ENCODE measurements around the gene NDUFB10. TPM values are rescaled to one million over a fixed set of nuclear protein-coding genes. Genes with fewer than 3 reads are reported as not detected.

NDUFB10 gene
- polyA plus RNA-seq, 1 donor (not counting 4 experiments of a cell fraction or from before 2014, with no cell fraction given) = 107 TPM

DNA sequence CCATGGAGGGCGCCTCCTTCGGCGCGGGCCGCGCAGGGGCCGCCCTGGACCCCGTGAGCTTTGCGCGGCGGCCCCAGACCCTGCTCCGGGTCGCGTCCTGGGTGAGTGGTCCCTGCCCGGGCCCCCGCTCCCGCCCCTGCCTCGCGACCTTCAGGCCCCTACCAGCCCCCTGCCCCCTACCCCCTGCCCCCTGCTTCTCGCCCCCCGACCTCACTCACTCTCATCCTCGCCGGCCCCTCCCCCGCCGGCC, 30.7 kb downstream of the NDUFB10 start:
- Histone ChIP-seq H3K79me2 (ENCODE audit: control insufficient read depth, insufficient read depth, low read length) (no peaks in the 10 kb centered on the region), H3K27me3 (ENCODE audit: control insufficient read depth, extremely low read depth, insufficient read depth, low read length) (peaks cover 30% of the 10 kb centered on the region), H3K9me1 (ENCODE audit: control insufficient read depth, extremely low read depth, insufficient read depth, low read length) (peaks cover under 1% of the 10 kb centered on the region), H3K4me2 (ENCODE audit: control insufficient read depth, extremely low read depth, insufficient read depth, low read depth, low read length) (no peak overlapping the region), H4K20me1 (ENCODE audit: control insufficient read depth, extremely low read depth, insufficient read depth, low read length) (no peaks in the 10 kb centered on the region), H3K9me3 (ENCODE audit: control insufficient read depth, low read depth, low read length) (no peaks in the 10 kb centered on the region), H3K4me1 (ENCODE audit: control insufficient read depth, extremely low read depth, insufficient read depth, low read length) (peaks cover 33% of the 10 kb centered on the region), H3K36me3 (ENCODE audit: control insufficient read depth in 2 of 2, extremely low read depth in 1 of 2, insufficient read depth in 2 of 2, low read length in 2 of 2) (peaks cover 7 to 14% of the 10 kb centered on the region in 2 experiments), H3K27ac (ENCODE audit: control insufficient read depth, insufficient read depth, low read length) (no peak overlapping the region), H3K4me3 (ENCODE audit: control insufficient read depth in 2 of 3, extremely low read depth in 1 of 3, insufficient read depth in 2 of 3, low read depth in 1 of 3, low read length in 3 of 3) (peak overlapping the region in 1 of 3 experiments; percentile 53), H2AFZ (ENCODE audit: control insufficient read depth, low read length) (no peak overlapping the region), H3K9ac (ENCODE audit: control insufficient read depth, extremely low read depth, insufficient read depth, low read length) (no peak overlapping the region)
- dilution Hi-C loops (cut with MboI; ENCODE audit: extremely low pct_ligation_motif_present, low sequenced_read_pairs) = no loop called here
- TF ChIP-seq, protein P1, sequence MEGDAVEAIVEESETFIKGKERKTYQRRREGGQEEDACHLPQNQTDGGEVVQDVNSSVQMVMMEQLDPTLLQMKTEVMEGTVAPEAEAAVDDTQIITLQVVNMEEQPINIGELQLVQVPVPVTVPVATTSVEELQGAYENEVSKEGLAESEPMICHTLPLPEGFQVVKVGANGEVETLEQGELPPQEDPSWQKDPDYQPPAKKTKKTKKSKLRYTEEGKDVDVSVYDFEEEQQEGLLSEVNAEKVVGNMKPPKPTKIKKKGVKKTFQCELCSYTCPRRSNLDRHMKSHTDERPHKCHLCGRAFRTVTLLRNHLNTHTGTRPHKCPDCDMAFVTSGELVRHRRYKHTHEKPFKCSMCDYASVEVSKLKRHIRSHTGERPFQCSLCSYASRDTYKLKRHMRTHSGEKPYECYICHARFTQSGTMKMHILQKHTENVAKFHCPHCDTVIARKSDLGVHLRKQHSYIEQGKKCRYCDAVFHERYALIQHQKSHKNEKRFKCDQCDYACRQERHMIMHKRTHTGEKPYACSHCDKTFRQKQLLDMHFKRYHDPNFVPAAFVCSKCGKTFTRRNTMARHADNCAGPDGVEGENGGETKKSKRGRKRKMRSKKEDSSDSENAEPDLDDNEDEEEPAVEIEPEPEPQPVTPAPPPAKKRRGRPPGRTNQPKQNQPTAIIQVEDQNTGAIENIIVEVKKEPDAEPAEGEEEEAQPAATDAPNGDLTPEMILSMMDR (optimal IDR thresholded peaks at IDR 0.05 in 1 of 3, IDR thresholded peaks at IDR 0.05 in 1 of 3, conservative IDR thresholded peaks at IDR 0.05 in 1 of 3; ENCODE audit: extremely low read depth in 1 of 3, insufficient read depth in 2 of 3, low read length in 3 of 3) = no peak
- DNase-seq (ENCODE audit: low read depth, low spot score) = no peak
- no peak for FAIRE-seq

DNA sequence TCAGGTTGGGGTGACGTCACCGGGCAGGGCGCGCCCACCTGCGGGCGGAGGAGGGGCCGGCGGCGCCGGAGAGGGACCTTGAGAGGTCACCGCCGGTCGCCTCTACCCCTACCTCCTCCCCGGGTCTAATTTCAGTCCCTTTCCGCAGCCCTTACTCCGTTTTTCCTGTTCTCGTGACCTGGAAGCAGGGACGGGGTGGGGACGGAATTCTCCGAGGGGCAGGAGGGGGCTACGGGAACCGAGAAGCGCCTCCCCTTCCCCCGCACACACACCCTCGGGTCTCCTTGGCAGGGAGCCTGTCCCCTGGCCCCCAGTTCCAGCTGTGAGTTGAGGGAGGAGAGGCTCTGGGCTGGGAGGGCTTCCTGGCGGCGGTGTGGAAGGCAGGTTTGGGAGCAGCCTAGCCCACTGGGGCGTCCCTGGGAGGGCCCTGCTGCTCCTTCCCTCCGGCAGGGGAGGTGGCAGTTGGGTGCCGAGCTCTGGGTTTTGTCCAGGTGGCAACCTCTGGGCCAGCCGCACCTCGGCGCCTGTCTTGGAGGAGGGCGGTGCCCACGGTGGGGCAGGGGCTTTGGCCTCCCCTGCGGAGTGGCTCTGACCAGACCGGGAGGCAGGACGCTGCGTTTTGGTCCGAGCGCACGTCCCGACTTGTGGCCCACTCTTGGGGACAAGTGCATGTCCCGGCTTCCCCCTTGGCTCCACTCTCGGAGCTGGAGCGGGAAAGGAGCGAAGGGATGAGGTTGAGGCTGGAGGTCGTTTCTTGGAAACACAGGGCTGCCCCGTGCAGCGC, 31.2 kb downstream of the NDUFB10 start:
- DNase-seq (ENCODE audit: low read depth, low spot score) (no peak), FAIRE-seq (no peak)
- Histone ChIP-seq H3K9me1 (ENCODE audit: control insufficient read depth, extremely low read depth, insufficient read depth, low read length) (no peaks in the 10 kb centered on the region), H2AFZ (ENCODE audit: control insufficient read depth, low read length) (no peak overlapping the region), H3K9me3 (ENCODE audit: control insufficient read depth, low read depth, low read length) (no peaks in the 10 kb centered on the region), H4K20me1 (ENCODE audit: control insufficient read depth, extremely low read depth, insufficient read depth, low read length) (no peaks in the 10 kb centered on the region), H3K27me3 (ENCODE audit: control insufficient read depth, extremely low read depth, insufficient read depth, low read length) (peaks cover 30% of the 10 kb centered on the region), H3K27ac (ENCODE audit: control insufficient read depth, insufficient read depth, low read length) (no peak overlapping the region), H3K36me3 (ENCODE audit: control insufficient read depth in 2 of 2, extremely low read depth in 1 of 2, insufficient read depth in 2 of 2, low read length in 2 of 2) (peaks cover 7 to 11% of the 10 kb centered on the region in 2 experiments), H3K4me3 (ENCODE audit: control insufficient read depth in 2 of 3, extremely low read depth in 1 of 3, insufficient read depth in 2 of 3, low read depth in 1 of 3, low read length in 3 of 3) (peak overlapping the region in 2 of 3 experiments; percentile 20 to 53), H3K4me2 (ENCODE audit: control insufficient read depth, extremely low read depth, insufficient read depth, low read depth, low read length) (peak overlapping the region; percentile 66), H3K4me1 (ENCODE audit: control insufficient read depth, extremely low read depth, insufficient read depth, low read length) (peaks cover 28% of the 10 kb centered on the region), H3K9ac (ENCODE audit: control insufficient read depth, extremely low read depth, insufficient read depth, low read length) (peak overlapping the region; percentile 28), H3K79me2 (ENCODE audit: control insufficient read depth, insufficient read depth, low read length) (no peaks in the 10 kb centered on the region)
- dilution Hi-C loops (cut with MboI; ENCODE audit: extremely low pct_ligation_motif_present, low sequenced_read_pairs) = no loop called here
- peak; percentile 93 for TF ChIP-seq EZH2 (IDR thresholded peaks at IDR 0.05; ENCODE audit: low read length)
- TF ChIP-seq, protein P1 (optimal IDR thresholded peaks at IDR 0.05 in 1 of 3, IDR thresholded peaks at IDR 0.05 in 1 of 3, conservative IDR thresholded peaks at IDR 0.05 in 1 of 3; ENCODE audit: extremely low read depth in 1 of 3, insufficient read depth in 2 of 3, low read length in 3 of 3) = no peak
